Nephron (organoid): Measurements from ENCODE around the gene TTC23.

Experiments
- H3K27ac Mint-ChIP-seq, 3 experiments: 2 replicates each; pipeline ENCODE4 v1.8.0; 2020; ENCODE audit warnings: mixed read lengths in 3 of 3, mild to moderate bottlenecking in 2 of 3, moderate library complexity in 1 of 3
- H3K27me3 Mint-ChIP-seq: 2 replicates; pipeline ENCODE4 v1.8.0; 2021; ENCODE audit warnings: low read depth, mild to moderate bottlenecking, moderate library complexity, mixed read lengths
- H3K36me3 Mint-ChIP-seq: 2 replicates; pipeline ENCODE4 v1.8.0; 2020; ENCODE audit warnings: low read depth, mixed read lengths
- H3K4me1 Mint-ChIP-seq: 2 replicates; pipeline ENCODE4 v1.8.0; 2020; ENCODE audit warnings: mixed read lengths
- H3K4me3 Mint-ChIP-seq, 3 experiments: 2 replicates each; pipeline ENCODE4 v1.8.0; 2020; ENCODE audit warnings: mild to moderate bottlenecking in 3 of 3, mixed read lengths in 3 of 3, moderate library complexity in 2 of 3
- H3K9me3 Mint-ChIP-seq: 2 replicates; pipeline ENCODE4 v1.8.0; 2020; ENCODE audit warnings: mixed read lengths
- CTCF ChIP-seq, 3 experiments: fragments of 200-600 bp; sonication (generic); IDR thresholded peaks; one replicate each; pipeline ENCODE4 v1.5.0; 2021; ENCODE audit warnings: antibody characterized with exemption in 3 of 3; ENCODE audit not compliant: unreplicated experiment in 3 of 3

TTC23 gene

GRCh38 chr15:99282586-99282985 is 33.2 kb upstream of the TTC23 start:
- Mint-ChIP-seq H3K36me3 (peaks cover 20% of the 10 kb centered on the region), H3K4me3 (no peak overlapping the region), H3K9me3 (no peaks in the 10 kb centered on the region), H3K4me1 (no peaks in the 10 kb centered on the region), H3K27ac (no peak overlapping the region), H3K27me3 (no peaks in the 10 kb centered on the region)
- TF ChIP-seq CTCF (IDR thresholded peaks at IDR 0.05; ENCODE audit: unreplicated experiment in 3 of 3) = no peak

- no peak for TF ChIP-seq CTCF (IDR thresholded peaks at IDR 0.05; ENCODE audit: unreplicated experiment in 3 of 3)
- H3K4me3 Mint-ChIP-seq = no peak overlapping the region
- peaks cover 20% of the 10 kb centered on the region for H3K36me3 Mint-ChIP-seq
- no peaks in the 10 kb centered on the region for H3K9me3 Mint-ChIP-seq
- no peak overlapping the region for H3K27ac Mint-ChIP-seq
- no peaks in the 10 kb centered on the region for H3K27me3 Mint-ChIP-seq
- no peaks in the 10 kb centered on the region for H3K4me1 Mint-ChIP-seq
Measured at GRCh38 chr15:99282121-99282520, 32.7 kb upstream of the TTC23 start.

GRCh38 chr15:99279827-99280226 is 30.4 kb upstream of the TTC23 start:
- Mint-ChIP-seq H3K4me1 (no peaks in the 10 kb centered on the region), H3K4me3 (no peak overlapping the region), H3K27me3 (no peaks in the 10 kb centered on the region), H3K27ac (no peak overlapping the region), H3K9me3 (no peaks in the 10 kb centered on the region), H3K36me3 (peaks cover 20% of the 10 kb centered on the region)
- no peak for TF ChIP-seq CTCF (IDR thresholded peaks at IDR 0.05; ENCODE audit: unreplicated experiment in 3 of 3)

- H3K27me3 Mint-ChIP-seq = no peaks in the 10 kb centered on the region
Measured at GRCh38 chr15:99279290-99279689, 29.9 kb upstream of the TTC23 start.

GRCh38 chr15:99275525-99276128 is 26.2 kb upstream of the TTC23 start:
- H3K27ac Mint-ChIP-seq = no peak overlapping the region
- peaks cover 16% of the 10 kb centered on the region for H3K36me3 Mint-ChIP-seq
- TF ChIP-seq CTCF (IDR thresholded peaks at IDR 0.05; ENCODE audit: unreplicated experiment in 3 of 3) = no peak
- no peaks in the 10 kb centered on the region for H3K9me3 Mint-ChIP-seq
- no peaks in the 10 kb centered on the region for H3K27me3 Mint-ChIP-seq
- no peaks in the 10 kb centered on the region for H3K4me1 Mint-ChIP-seq
- no peak overlapping the region for H3K4me3 Mint-ChIP-seq

More at GRCh38 chr15:99279290-99279689, 29.9 kb upstream of the TTC23 start:
- Mint-ChIP-seq H3K36me3 (peaks cover 20% of the 10 kb centered on the region), H3K27ac (no peak overlapping the region), H3K9me3 (no peaks in the 10 kb centered on the region), H3K4me3 (no peak overlapping the region), H3K4me1 (no peaks in the 10 kb centered on the region)
- no peak for TF ChIP-seq CTCF (IDR thresholded peaks at IDR 0.05; ENCODE audit: unreplicated experiment in 3 of 3)

GRCh38 chr15:99275061-99275460 is 25.7 kb upstream of the TTC23 start:
- no peaks in the 10 kb centered on the region for H3K27me3 Mint-ChIP-seq
- H3K4me3 Mint-ChIP-seq = no peak overlapping the region
- TF ChIP-seq CTCF (IDR thresholded peaks at IDR 0.05; ENCODE audit: unreplicated experiment in 3 of 3) = no peak
- peaks cover 13% of the 10 kb centered on the region for H3K36me3 Mint-ChIP-seq
- H3K9me3 Mint-ChIP-seq = no peaks in the 10 kb centered on the region
- H3K4me1 Mint-ChIP-seq = no peaks in the 10 kb centered on the region
- H3K27ac Mint-ChIP-seq = no peak overlapping the region
